A549 treated with CpdA at 1 μM for 4 hours (cell line): ENCODE data around the gene PCDH10. TPM values are rescaled to one million over a fixed set of nuclear protein-coding genes. Genes with fewer than 3 reads are reported as not detected.

Experiments
- total RNA-seq: library from RNA; stranded (reverse); fragments of 200-300 nt; extraction: Qiagen RNA extraction; gene quantifications from 5 replicates; pipeline ENCODE4 v1.2.3, GENCODE V29; 2022; ENCODE audit warnings: low read depth

Gene PCDH10
- 0.09 to 0.27 TPM (median 0.15 TPM) in 5 replicates for total RNA-seq

GRCh38 chr4:133148690-133149363, at the start of gene PCDH10:
PCDH10 (plus strand) TSS chr4:133149294; CDS start chr4:133150141, 847 bp downstream.

